ENCODE data around the gene SLC28A1. TPM values are rescaled to one million over a fixed set of nuclear protein-coding genes. Genes with fewer than 3 reads are reported as not detected.

Gene SLC28A1
- total and polyA plus RNA-seq, 4 donors = 0.09 to 39.7 (median 18.3) TPM

- Histone ChIP-seq H3K36me3 (ENCODE audit: control insufficient read depth in 4 of 4, insufficient read depth in 3 of 4, low read depth in 1 of 4, low read length in 3 of 4) (peaks cover 0 to 36% (median 25%) of the 10 kb centered on the region in 4 donors), H3K27ac (ENCODE audit: low read depth in 1 of 2, low read length in 2 of 2) (no peak overlapping the region), H3K4me3 (ENCODE audit: low read depth in 1 of 3, low read length in 3 of 3) (no peak overlapping the region), H3K27me3 (ENCODE audit: control insufficient read depth in 4 of 4, insufficient read depth in 4 of 4, low read length in 3 of 4) (no peaks in the 10 kb centered on the region), H3K4me1 (ENCODE audit: control insufficient read depth in 4 of 4, insufficient read depth in 4 of 4, low read length in 3 of 4) (no peaks in the 10 kb centered on the region), H3K9ac (ENCODE audit: low read depth in 1 of 2, low read length in 2 of 2) (no peak overlapping the region), H3K9me3 (ENCODE audit: control insufficient read depth in 4 of 4, low read length in 3 of 4) (no peaks in the 10 kb centered on the region)
- 95% methylated on average over 7 of the region's 7 CpGs for WGBS
- TF ChIP-seq TAF1 (conservative IDR thresholded peaks at IDR 0.05) (no peak), YY1 (IDR thresholded peaks at IDR 0.05) (no peak), CTCF (IDR thresholded peaks at IDR 0.05; ENCODE audit: low read depth, low read length, missing input control) (no peak), NR2F2 (IDR thresholded peaks at IDR 0.05) (no peak), SP1 (IDR thresholded peaks at IDR 0.05) (no peak), HNF4A (conservative IDR thresholded peaks at IDR 0.05) (no peak), ZBTB33 (IDR thresholded peaks at IDR 0.05) (no peak), HNF4G (IDR thresholded peaks at IDR 0.05) (no peak), JUND (IDR thresholded peaks at IDR 0.05) (no peak), GABPA (IDR thresholded peaks at IDR 0.05 in 1 of 2, conservative IDR thresholded peaks at IDR 0.05 in 1 of 2) (no peak), MAX (IDR thresholded peaks at IDR 0.05) (no peak), FOXA1 (IDR thresholded peaks at IDR 0.05) (no peak), FOXA2 (IDR thresholded peaks at IDR 0.05) (no peak), RXRA (IDR thresholded peaks at IDR 0.05) (no peak), RAD21 (IDR thresholded peaks at IDR 0.05) (no peak), ATF3 (IDR thresholded peaks at IDR 0.05) (no peak), EGR1 (IDR thresholded peaks at IDR 0.05; ENCODE audit: low read depth in 2 of 2) (no peak)
- TF ChIP-seq, protein P1, sequence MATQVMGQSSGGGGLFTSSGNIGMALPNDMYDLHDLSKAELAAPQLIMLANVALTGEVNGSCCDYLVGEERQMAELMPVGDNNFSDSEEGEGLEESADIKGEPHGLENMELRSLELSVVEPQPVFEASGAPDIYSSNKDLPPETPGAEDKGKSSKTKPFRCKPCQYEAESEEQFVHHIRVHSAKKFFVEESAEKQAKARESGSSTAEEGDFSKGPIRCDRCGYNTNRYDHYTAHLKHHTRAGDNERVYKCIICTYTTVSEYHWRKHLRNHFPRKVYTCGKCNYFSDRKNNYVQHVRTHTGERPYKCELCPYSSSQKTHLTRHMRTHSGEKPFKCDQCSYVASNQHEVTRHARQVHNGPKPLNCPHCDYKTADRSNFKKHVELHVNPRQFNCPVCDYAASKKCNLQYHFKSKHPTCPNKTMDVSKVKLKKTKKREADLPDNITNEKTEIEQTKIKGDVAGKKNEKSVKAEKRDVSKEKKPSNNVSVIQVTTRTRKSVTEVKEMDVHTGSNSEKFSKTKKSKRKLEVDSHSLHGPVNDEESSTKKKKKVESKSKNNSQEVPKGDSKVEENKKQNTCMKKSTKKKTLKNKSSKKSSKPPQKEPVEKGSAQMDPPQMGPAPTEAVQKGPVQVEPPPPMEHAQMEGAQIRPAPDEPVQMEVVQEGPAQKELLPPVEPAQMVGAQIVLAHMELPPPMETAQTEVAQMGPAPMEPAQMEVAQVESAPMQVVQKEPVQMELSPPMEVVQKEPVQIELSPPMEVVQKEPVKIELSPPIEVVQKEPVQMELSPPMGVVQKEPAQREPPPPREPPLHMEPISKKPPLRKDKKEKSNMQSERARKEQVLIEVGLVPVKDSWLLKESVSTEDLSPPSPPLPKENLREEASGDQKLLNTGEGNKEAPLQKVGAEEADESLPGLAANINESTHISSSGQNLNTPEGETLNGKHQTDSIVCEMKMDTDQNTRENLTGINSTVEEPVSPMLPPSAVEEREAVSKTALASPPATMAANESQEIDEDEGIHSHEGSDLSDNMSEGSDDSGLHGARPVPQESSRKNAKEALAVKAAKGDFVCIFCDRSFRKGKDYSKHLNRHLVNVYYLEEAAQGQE (IDR thresholded peaks at IDR 0.05) = no peak
- DNase-seq (ENCODE audit: low spot score) = no peak
Measured at GRCh38 chr15:84899750-84900149, 15.3 kb downstream of the SLC28A1 start.
